Stimulated activated CD8-positive, alpha-beta memory T cell treated with anti-CD3 and anti-CD28 coated beads, Interleukin-12 subunit alpha, Interleukin-12 subunit beta, amount 100 ng/mL, for 1 hour (primary cell): ENCODE results near the gene TAS1R2.
"Not testable (repeated sequence)": the region's sequence is repeated elsewhere in the genome, so short reads cannot be mapped to it uniquely, and the experiment has no call there.

Experiments used
- DNase-seq: peaks from one replicate; pipeline ENCODE4 v3.0.0-alpha.2; 2020; ENCODE audit warnings: low read depth

TAS1R2 gene

GRCh38 chr1:18868801-18869424, 9.5 kb upstream of the TAS1R2 start:
- no peak for DNase-seq

- DNase-seq, result no peak
Measured at GRCh38 chr1:18868354-18868753, 8.9 kb upstream of the TAS1R2 start.

- DNase-seq, result no peak
Measured at GRCh38 chr1:18866846-18867245, 7.4 kb upstream of the TAS1R2 start.

- DNase-seq, result no peak
Measured at GRCh38 chr1:18866314-18866713, 6.9 kb upstream of the TAS1R2 start.

GRCh38 chr1:18865176-18865575, 5.7 kb upstream of the TAS1R2 start:
- no peak for DNase-seq

GRCh38 chr1:18861590-18861989, 2.1 kb upstream of the TAS1R2 start:
- DNase-seq, result no peak

- no peak for DNase-seq
Measured at GRCh38 chr1:18861082-18861481, 1.6 kb upstream of the TAS1R2 start.

GRCh38 chr1:18858070-18858688, 1.3 kb downstream of the TAS1R2 start:
- no peak for DNase-seq

GRCh38 chr1:18856435-18856834, 3.0 kb downstream of the TAS1R2 start:
- no peak for DNase-seq

GRCh38 chr1:18855573-18855972, 3.9 kb downstream of the TAS1R2 start:
- no peak for DNase-seq

GRCh38 chr1:18854331-18855025, 5.0 kb downstream of the TAS1R2 start:
- no peak for DNase-seq

- DNase-seq, result no peak
Measured at GRCh38 chr1:18852501-18852900, 7.0 kb downstream of the TAS1R2 start.

- DNase-seq, result no peak
Measured at GRCh38 chr1:18849261-18849711, 10.2 kb downstream of the TAS1R2 start.

- DNase-seq, result not testable (repeated sequence)
Measured at GRCh38 chr1:18847723-18848122, 11.7 kb downstream of the TAS1R2 start.

GRCh38 chr1:18840145-18840544, 19.3 kb downstream of the TAS1R2 start:
- no peak for DNase-seq

GRCh38 chr1:18836654-18837053, 22.8 kb downstream of the TAS1R2 start:
- no peak for DNase-seq

- DNase-seq, result not testable (repeated sequence)
Measured at GRCh38 chr1:18832319-18832718, 27.1 kb downstream of the TAS1R2 start.

GRCh38 chr1:18831656-18832055, 27.8 kb downstream of the TAS1R2 start:
- DNase-seq, result no peak

GRCh38 chr1:18830596-18830995, 28.9 kb downstream of the TAS1R2 start:
- DNase-seq, result no peak

GRCh38 chr1:18829671-18830070, 29.8 kb downstream of the TAS1R2 start:
- DNase-seq, result no peak

GRCh38 chr1:18828224-18828623, 31.2 kb downstream of the TAS1R2 start:
- DNase-seq, result no peak

GRCh38 chr1:18823438-18823837, 36.0 kb downstream of the TAS1R2 start:
- no peak for DNase-seq
